Measurements from ENCODE around the gene AKAP11.

The AKAP11 gene

GRCh38 chr13:42369071-42369797 lies 97.3 kb downstream of the AKAP11 start:
- no peak overlapping the region for H3K4me3 ChIP-seq (ENCODE audit: low read depth, low read length)
- TF ChIP-seq CTCF (IDR thresholded peaks at IDR 0.05; ENCODE audit: low read depth, low read length): no peak
- no peak for TF ChIP-seq MYC (IDR thresholded peaks at IDR 0.05; ENCODE audit: low read depth, low read length)
- TF ChIP-seq MAX (IDR thresholded peaks at IDR 0.05; ENCODE audit: low read depth, low read length): no peak
- TF ChIP-seq POLR2A (IDR thresholded peaks at IDR 0.05; ENCODE audit: extremely low read depth, insufficient read length): no peak
- no peak for DNase-seq (ENCODE audit: low read depth)

- no peak overlapping the region for H3K4me3 ChIP-seq (ENCODE audit: low read depth, low read length)
- TF ChIP-seq MAX (IDR thresholded peaks at IDR 0.05; ENCODE audit: low read depth, low read length): no peak
- no peak for TF ChIP-seq MYC (IDR thresholded peaks at IDR 0.05; ENCODE audit: low read depth, low read length)
- no peak for TF ChIP-seq POLR2A (IDR thresholded peaks at IDR 0.05; ENCODE audit: extremely low read depth, insufficient read length)
- TF ChIP-seq CTCF (IDR thresholded peaks at IDR 0.05; ENCODE audit: low read depth, low read length): no peak
- DNase-seq (ENCODE audit: low read depth): no peak
These were observed 98.3 kb downstream of the AKAP11 start for GRCh38 chr13:42370229-42370628.
